HepG2 (cell line): ENCODE measurements around the gene MST1. TPM values are rescaled to one million over a fixed set of nuclear protein-coding genes. Genes with fewer than 3 reads are reported as not detected.

Experiments
- ATRX ChIP-seq: sonication (generic); formaldehyde crosslinking; IDR thresholded peaks from 2 replicates; pipeline ENCODE4 v1.4.0; 2020; ENCODE audit warnings: missing genetic modification reagents, borderline replicate concordance
- ELF3 ChIP-seq: IDR thresholded peaks from 2 replicates; pipeline ENCODE4 v1.6.1; 2016; ENCODE audit warnings: missing genetic modification reagents, missing compliant biosample characterization
- SALL1 ChIP-seq: sonication (generic); formaldehyde crosslinking; IDR thresholded peaks from 2 replicates; pipeline ENCODE4 v1.8.0; 2022; ENCODE audit warnings: mild to moderate bottlenecking, missing genetic modification reagents
- ZNF230 ChIP-seq: sonication (generic); formaldehyde crosslinking; IDR thresholded peaks from 2 replicates; pipeline ENCODE4 v1.4.0; 2020; ENCODE audit warnings: mild to moderate bottlenecking, missing genetic modification reagents
- ZNF558 ChIP-seq: sonication (generic); formaldehyde crosslinking; IDR thresholded peaks from 2 replicates; pipeline ENCODE4 v1.9.0; 2022; ENCODE audit warnings: mild to moderate bottlenecking, missing genetic modification reagents, borderline replicate concordance
- ZNF572 ChIP-seq: sonication (generic); formaldehyde crosslinking; IDR thresholded peaks from 2 replicates; pipeline ENCODE4 v1.5.1; 2020; ENCODE audit warnings: mild to moderate bottlenecking, missing genetic modification reagents
- ZNF709 ChIP-seq: sonication (generic); formaldehyde crosslinking; IDR thresholded peaks from 2 replicates; pipeline ENCODE4 v1.5.0; 2020; ENCODE audit warnings: mild to moderate bottlenecking, missing genetic modification reagents
- ZZZ3 ChIP-seq: sonication (generic); formaldehyde crosslinking; IDR thresholded peaks from 2 replicates; pipeline ENCODE4 v1.4.0; 2020; ENCODE audit warnings: missing genetic modification reagents, mild to moderate bottlenecking, borderline replicate concordance
- polyA plus RNA-seq, 8 experiments: library from polyadenylated mRNA; depleted of rRNA in 3 of 8; stranded (reverse) in 7 of 8; unstranded in 1 of 8; fragments of >200 nt; fragmentation: Illumina TruSeq in 4 of 8; extraction: Trizol in 4 of 8; gene quantifications; 2 replicates each; pipeline versions ENCODE4 v1.2.1 to v1.2.3, GENCODE V29; 2011 to 2016; ENCODE audit warnings: low read depth in 4 of 8, missing spikeins in 1 of 8, mixed read lengths in 1 of 8; ENCODE audit not compliant: insufficient read depth in 1 of 8
- total RNA-seq, 5 experiments: library from RNA; depleted of rRNA; stranded (reverse); fragments of >200 nt; fragmentation: Illumina TruSeq; extraction: Trizol; gene quantifications; 2 replicates each; pipeline ENCODE4 v1.2.3, GENCODE V29; 2016; ENCODE audit warnings: low read depth in 1 of 5
- TF ChIP-seq, protein P1 (sequence below), 2 experiments: fragments of 450-650 bp in 1 of 2; sonication (generic) in 1 of 2; formaldehyde crosslinking in 1 of 2; IDR thresholded peaks; 2 replicates each; pipeline versions ENCODE4 v1.6.1 to v1.8.0; 2016 to 2022; ENCODE audit warnings: antibody characterized with exemption in 1 of 2, mild to moderate bottlenecking in 1 of 2, missing genetic modification reagents in 1 of 2
- TF ChIP-seq, protein P2 (sequence below): sonication (generic); formaldehyde crosslinking; IDR thresholded peaks from 2 replicates; pipeline ENCODE4 v1.5.0; 2020; ENCODE audit warnings: mild to moderate bottlenecking, missing genetic modification reagents, moderate library complexity
- TF ChIP-seq, protein P3 (sequence below), 2 experiments: sonication (generic) in 1 of 2; formaldehyde crosslinking in 1 of 2; IDR thresholded peaks; 2 replicates each; pipeline versions ENCODE4 v1.6.1 to v1.9.0; 2014 to 2022; ENCODE audit warnings: antibody characterized with exemption in 1 of 2, borderline replicate concordance in 1 of 2, inconsistent platforms in 1 of 2, low read depth in 1 of 2, missing genetic modification reagents in 1 of 2

The MST1 gene
- total and polyA plus RNA-seq, 2 of the 13 experiments (the other 11 are each of a cell fraction or from before 2014, with no cell fraction given) = 189 to 452 TPM

DNA sequence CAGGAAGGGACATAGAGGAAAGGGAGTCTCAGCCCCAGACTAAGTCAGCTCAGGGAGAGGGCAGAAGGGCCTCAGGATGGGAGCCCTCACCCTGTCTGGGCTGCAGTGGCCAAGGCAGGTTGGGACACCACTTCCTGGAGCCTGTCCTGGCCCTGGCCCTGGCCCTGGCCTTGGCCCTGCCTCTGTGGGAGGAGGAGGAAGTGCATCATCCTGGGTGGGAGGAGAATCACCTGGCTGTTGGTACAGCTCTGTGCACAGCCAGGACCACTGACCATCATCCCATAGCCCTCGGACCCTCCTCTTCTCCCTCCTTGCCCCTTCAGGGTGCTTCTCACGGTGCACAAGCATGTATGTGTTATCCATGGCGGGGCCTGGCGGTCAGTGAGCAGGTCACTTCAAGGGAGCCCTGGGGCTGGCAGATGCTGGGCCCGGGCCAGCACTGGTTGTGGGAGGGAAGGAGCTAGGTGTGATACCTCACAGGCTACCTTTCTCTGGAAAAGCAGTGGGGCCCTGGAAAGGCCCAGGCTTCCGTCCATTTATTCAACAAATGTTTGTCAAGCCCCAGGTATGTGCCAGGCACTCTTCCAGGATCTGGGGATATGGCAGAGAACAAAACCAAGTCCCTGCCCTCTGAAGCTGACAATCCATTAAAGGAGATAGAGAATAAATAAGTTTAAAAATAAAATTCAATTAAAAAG, 23.3 kb downstream of the MST1 start (continued):
- TF ChIP-seq, protein P1, sequence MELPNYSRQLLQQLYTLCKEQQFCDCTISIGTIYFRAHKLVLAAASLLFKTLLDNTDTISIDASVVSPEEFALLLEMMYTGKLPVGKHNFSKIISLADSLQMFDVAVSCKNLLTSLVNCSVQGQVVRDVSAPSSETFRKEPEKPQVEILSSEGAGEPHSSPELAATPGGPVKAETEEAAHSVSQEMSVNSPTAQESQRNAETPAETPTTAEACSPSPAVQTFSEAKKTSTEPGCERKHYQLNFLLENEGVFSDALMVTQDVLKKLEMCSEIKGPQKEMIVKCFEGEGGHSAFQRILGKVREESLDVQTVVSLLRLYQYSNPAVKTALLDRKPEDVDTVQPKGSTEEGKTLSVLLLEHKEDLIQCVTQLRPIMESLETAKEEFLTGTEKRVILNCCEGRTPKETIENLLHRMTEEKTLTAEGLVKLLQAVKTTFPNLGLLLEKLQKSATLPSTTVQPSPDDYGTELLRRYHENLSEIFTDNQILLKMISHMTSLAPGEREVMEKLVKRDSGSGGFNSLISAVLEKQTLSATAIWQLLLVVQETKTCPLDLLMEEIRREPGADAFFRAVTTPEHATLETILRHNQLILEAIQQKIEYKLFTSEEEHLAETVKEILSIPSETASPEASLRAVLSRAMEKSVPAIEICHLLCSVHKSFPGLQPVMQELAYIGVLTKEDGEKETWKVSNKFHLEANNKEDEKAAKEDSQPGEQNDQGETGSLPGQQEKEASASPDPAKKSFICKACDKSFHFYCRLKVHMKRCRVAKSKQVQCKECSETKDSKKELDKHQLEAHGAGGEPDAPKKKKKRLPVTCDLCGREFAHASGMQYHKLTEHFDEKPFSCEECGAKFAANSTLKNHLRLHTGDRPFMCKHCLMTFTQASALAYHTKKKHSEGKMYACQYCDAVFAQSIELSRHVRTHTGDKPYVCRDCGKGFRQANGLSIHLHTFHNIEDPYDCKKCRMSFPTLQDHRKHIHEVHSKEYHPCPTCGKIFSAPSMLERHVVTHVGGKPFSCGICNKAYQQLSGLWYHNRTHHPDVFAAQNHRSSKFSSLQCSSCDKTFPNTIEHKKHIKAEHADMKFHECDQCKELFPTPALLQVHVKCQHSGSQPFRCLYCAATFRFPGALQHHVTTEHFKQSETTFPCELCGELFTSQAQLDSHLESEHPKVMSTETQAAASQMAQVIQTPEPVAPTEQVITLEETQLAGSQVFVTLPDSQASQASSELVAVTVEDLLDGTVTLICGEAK (IDR thresholded peaks at IDR 0.05) = no peak
- TF ChIP-seq, protein P1 (CRISPR knock-in tag; IDR thresholded peaks at IDR 0.05) = 0 out of 2 replicates have a peak, but pooled peaks have one; percentile 53
- TF ChIP-seq ZNF230 (CRISPR knock-in tag) (no peak), SALL1 (CRISPR knock-in tag) (peak; percentile 53; the same call in 1 of the 2 replicates), ZNF558 (CRISPR knock-in tag) (no peak), ATRX (CRISPR knock-in tag) (no peak), ELF3 (CRISPR knock-in tag) (peak; percentile 98), ZZZ3 (no peak), ZNF709 (CRISPR knock-in tag) (no peak), ZNF572 (CRISPR knock-in tag) (0 out of 2 replicates have a peak, but pooled peaks have one; percentile 52)
- TF ChIP-seq, protein P2, sequence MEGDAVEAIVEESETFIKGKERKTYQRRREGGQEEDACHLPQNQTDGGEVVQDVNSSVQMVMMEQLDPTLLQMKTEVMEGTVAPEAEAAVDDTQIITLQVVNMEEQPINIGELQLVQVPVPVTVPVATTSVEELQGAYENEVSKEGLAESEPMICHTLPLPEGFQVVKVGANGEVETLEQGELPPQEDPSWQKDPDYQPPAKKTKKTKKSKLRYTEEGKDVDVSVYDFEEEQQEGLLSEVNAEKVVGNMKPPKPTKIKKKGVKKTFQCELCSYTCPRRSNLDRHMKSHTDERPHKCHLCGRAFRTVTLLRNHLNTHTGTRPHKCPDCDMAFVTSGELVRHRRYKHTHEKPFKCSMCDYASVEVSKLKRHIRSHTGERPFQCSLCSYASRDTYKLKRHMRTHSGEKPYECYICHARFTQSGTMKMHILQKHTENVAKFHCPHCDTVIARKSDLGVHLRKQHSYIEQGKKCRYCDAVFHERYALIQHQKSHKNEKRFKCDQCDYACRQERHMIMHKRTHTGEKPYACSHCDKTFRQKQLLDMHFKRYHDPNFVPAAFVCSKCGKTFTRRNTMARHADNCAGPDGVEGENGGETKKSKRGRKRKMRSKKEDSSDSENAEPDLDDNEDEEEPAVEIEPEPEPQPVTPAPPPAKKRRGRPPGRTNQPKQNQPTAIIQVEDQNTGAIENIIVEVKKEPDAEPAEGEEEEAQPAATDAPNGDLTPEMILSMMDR = no peak
- TF ChIP-seq, protein P3, sequence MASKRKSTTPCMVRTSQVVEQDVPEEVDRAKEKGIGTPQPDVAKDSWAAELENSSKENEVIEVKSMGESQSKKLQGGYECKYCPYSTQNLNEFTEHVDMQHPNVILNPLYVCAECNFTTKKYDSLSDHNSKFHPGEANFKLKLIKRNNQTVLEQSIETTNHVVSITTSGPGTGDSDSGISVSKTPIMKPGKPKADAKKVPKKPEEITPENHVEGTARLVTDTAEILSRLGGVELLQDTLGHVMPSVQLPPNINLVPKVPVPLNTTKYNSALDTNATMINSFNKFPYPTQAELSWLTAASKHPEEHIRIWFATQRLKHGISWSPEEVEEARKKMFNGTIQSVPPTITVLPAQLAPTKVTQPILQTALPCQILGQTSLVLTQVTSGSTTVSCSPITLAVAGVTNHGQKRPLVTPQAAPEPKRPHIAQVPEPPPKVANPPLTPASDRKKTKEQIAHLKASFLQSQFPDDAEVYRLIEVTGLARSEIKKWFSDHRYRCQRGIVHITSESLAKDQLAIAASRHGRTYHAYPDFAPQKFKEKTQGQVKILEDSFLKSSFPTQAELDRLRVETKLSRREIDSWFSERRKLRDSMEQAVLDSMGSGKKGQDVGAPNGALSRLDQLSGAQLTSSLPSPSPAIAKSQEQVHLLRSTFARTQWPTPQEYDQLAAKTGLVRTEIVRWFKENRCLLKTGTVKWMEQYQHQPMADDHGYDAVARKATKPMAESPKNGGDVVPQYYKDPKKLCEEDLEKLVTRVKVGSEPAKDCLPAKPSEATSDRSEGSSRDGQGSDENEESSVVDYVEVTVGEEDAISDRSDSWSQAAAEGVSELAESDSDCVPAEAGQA (IDR thresholded peaks at IDR 0.05; ENCODE audit: low read depth) = no peak
- TF ChIP-seq, protein P3 (CRISPR knock-in tag; IDR thresholded peaks at IDR 0.05; ENCODE audit: borderline replicate concordance) = no peak
